ENCODE results near the gene BRI3BP.

- TF ChIP-seq POLR2A (IDR thresholded peaks at IDR 0.05): no peak
- no peak for TF ChIP-seq CTCF (IDR thresholded peaks at IDR 0.05)
- no peak for TF ChIP-seq POLR2AphosphoS5 (IDR thresholded peaks at IDR 0.05)
These were observed 395 bp upstream of the BRI3BP start for GRCh38 chr12:124992874-124993625.
